OCI-M2 (cell line): ENCODE data around the gene BCAS3.
"Not testable (repeated sequence)": the region's sequence is repeated elsewhere in the genome, so short reads cannot be mapped to it uniquely, and the experiment has no call there.

ENCODE experiments used
- DNase-seq: peaks from one replicate; lab custom pipeline; 2025; ENCODE audit not compliant: unreplicated experiment; lab: John Stamatoyannopoulos, UW

Gene BCAS3

GRCh38 chr17:60744355-60744966, 66.8 kb downstream of the BCAS3 start:
- no peak for DNase-seq

- DNase-seq = no peak
Measured at GRCh38 chr17:60745544-60745943, 67.9 kb downstream of the BCAS3 start.

DNA sequence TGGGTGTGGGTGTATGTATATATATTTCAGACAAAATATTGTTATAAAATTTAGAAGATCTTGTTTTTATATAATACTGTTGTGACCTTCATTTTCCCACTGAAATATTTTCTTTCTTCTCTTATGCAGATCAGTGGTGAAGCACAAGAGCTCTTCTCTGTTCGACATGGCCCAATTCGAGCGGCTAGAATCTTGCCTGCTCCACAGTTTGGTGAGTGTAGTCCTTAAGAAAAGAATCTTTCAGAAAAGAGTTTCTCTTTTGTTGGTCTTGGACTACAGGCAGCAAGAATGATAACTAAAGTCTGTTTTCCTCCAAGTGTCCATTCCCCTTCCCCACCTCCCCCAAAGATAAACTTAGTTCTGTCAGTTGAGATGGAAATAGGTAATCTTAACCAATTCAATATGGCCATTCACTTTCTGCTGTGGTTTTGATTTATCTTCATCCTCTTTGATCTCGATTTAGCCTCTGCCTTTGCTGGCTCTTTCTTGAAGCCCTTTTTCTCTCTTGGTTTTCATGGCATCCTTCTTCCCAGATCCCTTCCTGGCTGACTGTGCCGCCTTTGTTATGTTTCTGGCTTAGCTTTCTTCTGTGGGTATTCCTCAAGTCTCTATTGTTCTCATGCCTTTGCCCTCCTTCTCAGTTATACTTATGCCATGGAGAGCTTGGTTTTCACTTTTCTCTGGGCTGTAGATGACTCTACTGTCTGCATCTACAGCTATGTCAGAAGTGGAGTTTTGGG, 69.6 kb downstream of the BCAS3 start:
- no peak for DNase-seq

DNA sequence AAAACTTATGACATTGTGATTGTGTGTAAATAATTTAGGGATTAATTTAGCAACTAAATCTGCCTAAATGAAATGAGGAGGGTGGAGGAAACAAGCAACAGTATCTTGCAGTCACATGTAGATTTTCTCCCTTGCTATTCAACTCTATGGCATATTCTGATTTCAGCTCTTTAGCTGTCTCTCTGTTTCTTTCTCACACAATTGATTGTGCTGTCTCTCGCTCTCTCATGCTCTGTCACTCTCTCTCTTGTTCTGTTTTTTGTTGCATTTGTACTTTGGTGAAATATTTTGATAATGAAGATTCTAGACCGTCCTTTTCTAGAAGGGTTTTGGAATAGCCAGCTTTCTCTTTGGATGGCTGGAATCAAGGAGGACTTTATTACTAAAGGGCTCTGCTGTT, 70.6 kb downstream of the BCAS3 start:
- DNase-seq = no peak

DNA sequence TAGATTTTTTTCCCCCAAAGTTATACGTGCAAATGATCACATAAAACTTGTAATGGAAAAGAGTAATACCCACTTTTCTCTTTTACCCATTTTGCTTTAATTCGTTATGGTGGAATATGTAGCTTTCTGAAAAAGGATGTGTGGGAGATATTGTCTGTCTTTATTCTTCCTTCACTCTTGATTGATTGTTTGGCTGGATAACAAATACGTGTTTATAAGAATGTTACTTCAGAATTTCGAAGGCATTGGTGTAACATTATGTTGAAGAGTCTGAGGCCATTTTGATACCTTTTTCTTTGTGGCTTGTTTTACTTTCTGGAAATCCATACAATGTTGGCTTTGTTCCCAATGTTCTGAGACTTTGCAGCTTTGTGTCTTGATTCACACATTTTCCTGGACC, 71.4 kb downstream of the BCAS3 start:
- no peak for DNase-seq

- no peak for DNase-seq
Measured at GRCh38 chr17:60749708-60750107, 72.1 kb downstream of the BCAS3 start.

- DNase-seq = no peak
Measured at GRCh38 chr17:60750640-60751039, 73.0 kb downstream of the BCAS3 start.

DNA sequence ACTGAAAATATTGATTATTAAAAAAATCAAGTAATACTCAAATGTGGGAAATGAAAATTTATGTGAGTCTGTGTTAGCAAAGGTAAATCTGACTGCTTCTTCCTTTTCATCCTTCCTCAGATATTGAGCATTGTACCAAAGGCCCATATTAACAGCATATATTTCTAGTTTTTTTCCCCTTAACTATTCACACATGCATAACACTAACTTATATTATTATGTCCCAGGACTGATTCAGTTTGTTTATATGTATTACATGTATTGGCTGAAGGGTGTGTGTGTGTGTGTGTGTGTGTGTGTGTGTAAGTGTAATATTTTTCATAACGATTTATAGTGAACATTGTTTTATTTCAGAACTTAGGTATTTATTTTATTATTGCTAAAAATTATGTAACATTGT, 74.2 kb downstream of the BCAS3 start:
- DNase-seq = no peak

DNA sequence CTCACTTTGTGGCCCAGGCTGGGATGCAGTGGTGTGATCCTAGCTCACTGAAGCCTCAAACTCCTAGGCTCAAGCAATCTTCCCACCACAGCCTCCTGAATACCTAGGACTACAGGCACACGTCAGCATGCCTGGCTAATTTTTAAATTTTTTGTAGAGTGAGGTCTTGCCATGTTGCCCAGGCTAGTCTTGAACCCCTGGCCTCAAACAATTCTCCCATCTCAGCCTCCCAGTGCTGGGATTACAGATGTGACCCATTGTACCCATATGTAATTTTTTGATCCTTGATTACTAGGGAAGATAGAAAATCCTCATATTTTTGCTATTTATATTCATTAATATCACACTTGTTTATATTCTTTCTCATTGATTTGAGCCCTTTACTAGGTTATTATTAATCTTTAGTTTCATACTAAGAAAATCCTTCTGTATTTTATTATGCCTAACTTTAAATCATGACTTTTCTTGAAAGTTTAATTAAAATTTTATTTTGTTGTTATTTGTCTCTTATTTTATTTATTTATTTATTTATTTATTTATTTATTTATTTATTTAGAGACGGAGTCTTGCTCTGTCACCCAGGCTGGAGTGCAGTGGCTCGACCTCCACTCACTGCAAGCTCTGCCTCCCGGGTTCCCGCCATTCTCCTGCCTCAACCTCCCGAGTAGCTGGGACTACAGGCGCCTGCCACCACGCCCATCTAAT, 75.4 kb downstream of the BCAS3 start:
- DNase-seq = no peak

- DNase-seq = no peak
Measured at GRCh38 chr17:60754057-60754604, 76.5 kb downstream of the BCAS3 start.

- DNase-seq = not testable (repeated sequence)
Measured at GRCh38 chr17:60756798-60757197, 79.1 kb downstream of the BCAS3 start.

DNA sequence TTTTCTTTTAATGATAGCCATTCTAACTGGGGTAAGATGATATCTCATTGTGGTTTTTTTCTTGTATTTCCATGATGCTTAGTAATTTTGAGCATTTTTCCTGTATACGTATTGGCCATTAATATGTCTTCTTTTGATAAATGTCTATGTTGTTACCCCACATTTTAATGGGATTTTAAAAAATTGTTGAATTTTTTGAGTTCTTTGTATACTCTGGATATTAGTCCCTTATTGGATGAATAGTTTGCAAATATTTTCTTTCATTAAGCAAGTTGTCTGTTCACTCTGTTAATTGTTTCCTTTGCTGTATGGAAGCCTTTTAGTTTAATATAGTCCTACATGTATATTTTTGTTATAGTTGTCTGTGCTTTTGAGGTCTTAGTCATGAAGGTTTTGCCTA, 79.8 kb downstream of the BCAS3 start:
- DNase-seq = no peak

- DNase-seq = no peak
Measured at GRCh38 chr17:60759756-60760155, 82.1 kb downstream of the BCAS3 start.

DNA sequence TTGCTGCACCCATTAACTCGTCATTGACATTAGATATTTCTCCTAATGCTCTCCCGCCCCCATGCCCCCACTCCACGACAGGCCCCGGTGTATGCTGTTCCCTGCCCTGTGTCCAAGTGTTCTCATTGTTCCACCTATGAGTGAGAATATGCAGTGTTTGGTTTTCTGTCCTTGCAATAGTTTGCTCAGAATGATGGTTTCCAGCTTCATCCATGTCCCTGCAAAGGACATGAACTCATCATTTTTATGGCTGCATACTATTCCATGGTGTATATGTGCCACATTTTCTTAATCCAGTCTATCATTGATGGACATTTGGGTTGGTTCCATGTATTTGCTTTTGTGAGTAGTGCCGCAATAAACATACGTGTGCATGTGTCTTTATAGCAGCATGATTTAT, 83.7 kb downstream of the BCAS3 start:
- DNase-seq = not testable (repeated sequence)

GRCh38 chr17:60766778-60767190, 89.1 kb downstream of the BCAS3 start:
- no peak for DNase-seq

DNA sequence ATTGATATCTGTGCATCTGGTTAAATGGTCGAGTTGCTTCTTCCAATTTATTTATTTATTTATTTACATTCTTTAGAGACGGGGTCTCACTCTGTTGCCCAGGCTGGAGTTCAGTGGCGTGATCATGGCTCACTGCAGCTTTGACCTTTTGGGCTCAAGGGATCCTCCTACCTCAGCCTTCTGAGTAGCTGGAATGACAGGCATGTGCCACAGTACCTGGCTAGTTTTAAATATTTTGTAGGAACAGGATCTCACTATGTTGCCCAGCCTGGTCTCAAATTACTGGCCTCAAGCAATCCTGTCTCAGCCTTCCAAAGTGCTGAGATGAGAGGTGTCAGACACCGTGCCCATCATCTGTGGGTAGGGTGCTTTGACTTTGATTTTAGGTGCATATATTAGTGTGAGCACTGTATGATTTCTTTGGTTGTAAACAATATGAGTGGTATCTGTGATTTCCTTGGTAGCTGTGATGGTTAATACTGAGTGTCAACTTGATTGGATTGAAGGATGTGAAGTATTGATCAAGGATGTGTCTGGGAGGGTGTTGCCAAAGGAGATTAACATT, 90.2 kb downstream of the BCAS3 start:
- no peak for DNase-seq

GRCh38 chr17:60769327-60769726, 91.7 kb downstream of the BCAS3 start:
- no peak for DNase-seq

- DNase-seq = no peak
Measured at GRCh38 chr17:60770946-60771422, 93.3 kb downstream of the BCAS3 start.

DNA sequence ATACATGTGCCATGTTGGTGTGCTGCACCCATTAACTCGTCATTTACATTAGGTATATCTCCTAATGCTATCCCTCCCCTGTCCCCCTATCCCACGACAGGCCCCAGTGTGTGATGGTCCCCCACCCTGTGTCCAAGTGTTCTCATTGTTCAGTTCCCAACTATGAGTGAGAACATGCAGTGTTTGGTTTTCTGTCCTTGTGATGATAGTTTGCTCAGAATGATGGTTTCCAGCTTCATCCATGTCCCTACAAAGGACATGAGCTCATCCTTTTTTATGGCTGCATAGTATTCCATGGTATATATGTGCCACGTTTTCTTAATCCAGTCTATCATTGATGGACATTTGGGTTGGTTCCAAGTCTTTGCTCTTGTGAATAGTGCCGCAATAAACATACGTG, 94.0 kb downstream of the BCAS3 start:
- not testable (repeated sequence) for DNase-seq

- no peak for DNase-seq
Measured at GRCh38 chr17:60773552-60773951, 95.9 kb downstream of the BCAS3 start.

DNA sequence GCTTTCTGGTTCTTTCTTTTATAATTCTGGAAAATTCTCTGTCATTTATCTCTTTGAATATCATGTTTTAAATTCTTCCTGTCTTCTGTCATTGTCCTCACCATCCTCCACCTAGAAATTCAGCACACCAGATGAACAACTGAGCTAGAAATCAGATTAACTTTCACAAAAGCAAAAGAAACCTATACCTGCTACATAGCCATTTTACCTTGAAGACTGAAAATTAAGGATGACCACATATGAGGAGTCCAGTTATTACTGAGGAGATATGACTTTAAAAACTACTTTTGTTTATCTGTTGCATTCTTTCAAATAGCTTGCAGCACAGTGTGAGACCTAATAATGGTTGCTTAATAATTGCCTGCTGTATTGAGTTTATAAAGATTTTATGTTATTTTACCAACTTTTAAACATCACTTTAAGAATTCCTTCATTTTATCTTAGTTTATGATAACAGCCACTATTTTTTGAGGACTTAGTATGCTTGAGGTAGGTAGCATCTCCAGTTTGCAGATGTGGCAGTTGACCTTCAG, 104.3 kb downstream of the BCAS3 start:
- no peak for DNase-seq
